CD4-positive, alpha-beta memory T cell (primary cell): Measurements from ENCODE around the gene NYAP1. TPM values are rescaled to one million over a fixed set of nuclear protein-coding genes. Genes with fewer than 3 reads are reported as not detected.
"Not testable (repeated sequence)": the region's sequence is repeated elsewhere in the genome, so short reads cannot be mapped to it uniquely, and the experiment has no call there.

Source experiments
- CTCF ChIA-PET: fragments of 350-600 bp; sonication (Branson Sonifier 250); formaldehyde crosslinking; loops from one replicate; lab custom pipeline; 2021; ENCODE audit warnings: inconsistent platforms; ENCODE audit not compliant: partially characterized antibody; lab: Charles Lee
- POLR2A ChIA-PET: fragments of 350-600 bp; sonication (Branson Sonifier 250); formaldehyde crosslinking; loops from one replicate; lab custom pipeline; 2021; ENCODE audit not compliant: partially characterized antibody; lab: Charles Lee
- DNase-seq, 5 donors: peaks; one replicate each; pipeline versions ENCODE4 v3.0.0 to v3.0.0-alpha.2; 2020 to 2022; ENCODE audit warnings: mixed read lengths in 1 of 5
- H3K27ac ChIP-seq: one replicate; pipeline ENCODE4 v1.7.0; 2013; ENCODE audit warnings: low read depth, low read length
- H3K27me3 ChIP-seq: 2 replicates; pipeline ENCODE4 v1.7.0; 2013; ENCODE audit warnings: mild to moderate bottlenecking, low read length, moderate library complexity; ENCODE audit not compliant: insufficient read depth
- H3K36me3 ChIP-seq: 2 replicates; pipeline ENCODE4 v1.7.0; 2013; ENCODE audit warnings: mild to moderate bottlenecking, low read length, moderate library complexity; ENCODE audit not compliant: insufficient read depth
- H3K4me1 ChIP-seq: 2 replicates; pipeline ENCODE4 v1.7.0; 2013; ENCODE audit warnings: mild to moderate bottlenecking, low read length, moderate library complexity; ENCODE audit not compliant: insufficient read depth
- H3K4me3 ChIP-seq, 2 donors: one replicate each; pipeline ENCODE4 v1.7.0; 2013; ENCODE audit warnings: low read length in 2 of 2, mild to moderate bottlenecking in 1 of 2
- H3K9me3 ChIP-seq, 2 donors: one replicate each; pipeline ENCODE4 v1.7.0; 2013; ENCODE audit warnings: low read length in 2 of 2, control low read depth in 1 of 2; ENCODE audit not compliant: control insufficient read depth in 1 of 2
- H3K27ac Mint-ChIP-seq, 7 donors: one replicate each; pipeline ENCODE4 v1.8.0; 2020 to 2021; ENCODE audit warnings: mixed read lengths in 7 of 7, mild to moderate bottlenecking in 6 of 7, inconsistent platforms in 3 of 7, moderate library complexity in 3 of 7
- H3K27me3 Mint-ChIP-seq, 2 donors: one replicate each; pipeline ENCODE4 v1.8.0; 2020 to 2021; ENCODE audit warnings: mixed read lengths in 2 of 2
- H3K36me3 Mint-ChIP-seq, 2 donors: one replicate each; pipeline ENCODE4 v1.8.0; 2020 to 2021; ENCODE audit warnings: mixed read lengths in 2 of 2, inconsistent platforms in 1 of 2, mild to moderate bottlenecking in 1 of 2
- H3K4me1 Mint-ChIP-seq, 4 donors: one replicate each; pipeline ENCODE4 v1.8.0; 2020 to 2021; ENCODE audit warnings: mixed read lengths in 4 of 4, mild to moderate bottlenecking in 1 of 4
- H3K4me3 Mint-ChIP-seq, 8 donors: one replicate each; pipeline ENCODE4 v1.8.0; 2020 to 2021; ENCODE audit warnings: mixed read lengths in 8 of 8, mild to moderate bottlenecking in 7 of 8, moderate library complexity in 6 of 8, inconsistent platforms in 3 of 8
- H3K9me3 Mint-ChIP-seq, 8 donors: one replicate each; pipeline ENCODE4 v1.8.0; 2020 to 2021; ENCODE audit warnings: mixed read lengths in 8 of 8, mild to moderate bottlenecking in 5 of 8, inconsistent platforms in 3 of 8, moderate library complexity in 1 of 8
- intact Hi-C: fragments of 100-400 bp; cut with micrococcal nuclease; formaldehyde crosslinking; loops from one replicate; pipeline ENCODE4 v1.15.1; 2023
- polyA plus RNA-seq, 2 donors: library from polyadenylated mRNA; unstranded; fragments of 300-500 nt; fragmentation: Illumina TruSeq; gene quantifications; one replicate each; pipeline ENCODE4 v1.2.3, GENCODE V29; 2021
- total RNA-seq, 2 experiments: library from RNA; stranded (reverse); gene quantifications; one replicate each; pipeline ENCODE4 v1.2.3, GENCODE V29; 2021

The NYAP1 gene
- total and polyA plus RNA-seq, 4 experiments from 2014 or later: 0.38 to 0.58 TPM; not detected in 2

- H3K9me3 ChIP-seq: no peaks in the 10 kb centered on the region
- intact Hi-C loops: no loop called here
- no peak for DNase-seq
- peaks cover 55% of the 10 kb centered on the region for H3K4me1 ChIP-seq
- peaks cover 0 to 4% of the 10 kb centered on the region in 2 donors for H3K36me3 Mint-ChIP-seq
- no peaks in the 10 kb centered on the region for H3K27me3 ChIP-seq
- POLR2A ChIA-PET: interaction anchor here (0.9 to 11.5 kb wide), 9 partner anchors 8 to 111 kb away, joined by 3 to 121 read pairs (median 7); partner anchors contain the start of genes FBXO24, LRCH4, MEPCE and TSC22D4
- H3K27ac ChIP-seq: peak overlapping the region; percentile 49
- peak overlapping the region; percentile 64 to 99 (median 96) for H3K4me3 Mint-ChIP-seq
- peaks cover 47 to 63% (median 53%) of the 10 kb centered on the region in 4 donors for H3K4me1 Mint-ChIP-seq
- CTCF ChIA-PET: interaction anchor here (0.6 to 13.6 kb wide), 7 partner anchors 8 to 165 kb away, joined by 3 to 254 read pairs (median 3); partner anchors contain the start of gene POP7
- H3K4me3 ChIP-seq: peak overlapping the region; percentile 33 to 79
- H3K9me3 Mint-ChIP-seq: no peaks in the 10 kb centered on the region
- peak overlapping the region; percentile 80 to 94 (median 90) for H3K27ac Mint-ChIP-seq
- no peaks in the 10 kb centered on the region for H3K36me3 ChIP-seq
- H3K27me3 Mint-ChIP-seq: no peaks in the 10 kb centered on the region
Observed at GRCh38 chr7:100540073-100540723, 56.5 kb downstream of the NYAP1 start.

- intact Hi-C loops, H3K36me3 ChIP-seq, H3K27me3 ChIP-seq, H3K36me3 Mint-ChIP-seq, H3K9me3 ChIP-seq, H3K9me3 Mint-ChIP-seq, H3K27me3 Mint-ChIP-seq, DNase-seq: not testable (repeated sequence)
- peak overlapping the region; percentile 52 to 94 (median 87) for H3K27ac Mint-ChIP-seq
- H3K4me1 Mint-ChIP-seq: peaks cover 57 to 74% (median 64%) of the 10 kb centered on the region in 4 donors
- Histone ChIP-seq H3K27ac (peak overlapping the region; percentile 39), H3K4me1 (peaks cover 66% of the 10 kb centered on the region), H3K4me3 (peak overlapping the region; percentile 23 to 49)
- peak overlapping the region; percentile 64 to 99 (median 96) for H3K4me3 Mint-ChIP-seq
- POLR2A ChIA-PET: interaction anchor here (1.0 to 11.5 kb wide), 9 partner anchors 7 to 133 kb away, joined by 3 to 121 read pairs (median 19); partner anchors contain the start of genes FBXO24, LRCH4 and TSC22D4
- CTCF ChIA-PET: interaction anchor here (1.1 to 13.6 kb wide), 11 partner anchors 7 to 152 kb away, joined by 3 to 254 read pairs (median 7); no protein-coding TSS in a partner anchor
Observed at GRCh38 chr7:100541309-100541708, 57.6 kb downstream of the NYAP1 start.

DNA sequence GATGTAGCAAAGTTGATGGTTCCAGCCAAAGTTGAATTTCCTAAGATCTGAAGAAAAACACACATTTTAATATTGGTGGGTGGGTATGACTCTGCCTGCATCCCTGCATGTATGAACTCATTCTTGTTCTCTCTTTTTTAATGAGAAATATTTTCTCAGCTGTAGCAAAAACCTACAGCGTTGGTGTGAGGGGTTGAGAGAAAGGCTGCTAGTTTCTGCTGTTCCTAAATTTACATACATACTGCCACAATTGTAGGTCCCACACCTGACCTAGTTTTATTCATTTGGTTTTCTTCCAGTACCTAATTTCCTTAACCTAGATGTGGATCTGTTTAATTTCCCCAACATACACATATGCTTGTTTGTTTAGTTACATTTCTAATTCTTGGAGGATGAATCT is 59.9 kb downstream of the NYAP1 start:
- Histone ChIP-seq H3K27me3 (no peaks in the 10 kb centered on the region), H3K36me3 (no peaks in the 10 kb centered on the region), H3K9me3 (no peaks in the 10 kb centered on the region), H3K4me3 (peak overlapping the region; percentile 12 to 44), H3K4me1 (peaks cover 84% of the 10 kb centered on the region), H3K27ac (peak overlapping the region; percentile 66)
- ChIA-PET CTCF (interaction anchor here (1.3 to 13.6 kb wide), 8 partner anchors 17 to 162 kb away, joined by 4 to 254 read pairs (median 6); partner anchors contain the start of genes POP7 and TSC22D4), POLR2A (interaction anchor here (0.6 to 11.5 kb wide), 11 partner anchors 10 to 114 kb away, joined by 4 to 121 read pairs (median 17); partner anchors contain the start of genes FBXO24, LRCH4, MEPCE and TSC22D4)
- Mint-ChIP-seq H3K36me3 (peaks cover under 1 to 17% of the 10 kb centered on the region in 2 donors), H3K9me3 (no peaks in the 10 kb centered on the region), H3K27me3 (no peaks in the 10 kb centered on the region), H3K4me3 (peak overlapping the region; percentile 68 to 97 (median 88)), H3K4me1 (peaks cover 72 to 92% (median 80%) of the 10 kb centered on the region in 4 donors), H3K27ac (peak overlapping the region; percentile 61 to 98 (median 91))
- no peak for DNase-seq
- intact Hi-C loops: no loop called here

DNA sequence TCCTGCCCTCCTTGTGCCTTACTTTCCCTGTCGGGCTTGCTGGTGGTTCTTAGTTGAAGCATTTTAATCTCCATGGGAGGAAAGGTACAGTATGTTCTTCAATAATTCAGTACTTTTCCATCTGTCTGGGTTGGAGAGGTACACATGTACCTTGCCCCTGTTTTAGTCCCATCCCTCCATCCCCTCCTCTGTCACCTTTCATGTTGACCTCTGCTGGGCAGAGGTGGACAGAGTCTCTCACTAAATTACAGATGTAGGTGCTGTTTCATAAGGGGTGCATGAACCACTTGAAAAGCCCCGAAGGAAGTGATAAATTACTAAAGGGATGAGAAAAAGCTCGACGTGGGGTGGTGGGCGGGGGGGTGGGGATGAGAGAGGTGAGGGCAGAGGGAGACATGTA is 60.7 kb downstream of the NYAP1 start:
- intact Hi-C loops: no loop called here
- Histone ChIP-seq H3K9me3 (no peaks in the 10 kb centered on the region), H3K27me3 (no peaks in the 10 kb centered on the region), H3K4me1 (peaks cover 92% of the 10 kb centered on the region), H3K4me3 (peak overlapping the region in 1 of 2 donors; percentile 44), H3K36me3 (peaks cover 6% of the 10 kb centered on the region), H3K27ac (peak overlapping the region; percentile 66)
- H3K27ac Mint-ChIP-seq: peak overlapping the region; percentile 61 to 98 (median 91)
- POLR2A ChIA-PET: interaction anchor here (1.1 to 11.5 kb wide), 14 partner anchors 9 to 129 kb away, joined by 3 to 121 read pairs (median 15); partner anchors contain the start of genes FBXO24, GNB2, LRCH4 and MEPCE
- H3K27me3 Mint-ChIP-seq: no peaks in the 10 kb centered on the region
- CTCF ChIA-PET: interaction anchor here (1.0 to 13.6 kb wide), 5 partner anchors 16 to 75 kb away, joined by 3 to 254 read pairs (median 6); partner anchors contain the start of gene TSC22D4
- peak overlapping the region; percentile 68 to 97 (median 88) for H3K4me3 Mint-ChIP-seq
- no peak for DNase-seq
- H3K36me3 Mint-ChIP-seq: peaks cover 6 to 18% of the 10 kb centered on the region in 2 donors
- H3K4me1 Mint-ChIP-seq: peaks cover 74 to 93% (median 83%) of the 10 kb centered on the region in 4 donors
- no peaks in the 10 kb centered on the region for H3K9me3 Mint-ChIP-seq

Other genes with a start within 250 kb of the NYAP1 start
- gene SPDYE3, start 176.2 kb upstream of the NYAP1 start, total RNA-seq: not detected
- 1 to 10 TPM; 6.3 to 9.9 TPM for gene SPDYE3, start 176.2 kb upstream of the NYAP1 start, polyA plus RNA-seq
- 100 to 1,000 TPM; 104 to 117 TPM for gene PILRB, start 125.8 kb upstream of the NYAP1 start, total RNA-seq
- 1 to 10 TPM; 1.1 to 5.2 TPM for gene PILRB, start 125.8 kb upstream of the NYAP1 start, polyA plus RNA-seq
- gene PILRA, start 110.4 kb upstream of the NYAP1 start, total RNA-seq: 1 to 10 TPM; 5.7 to 5.8 TPM
- gene PILRA, start 110.4 kb upstream of the NYAP1 start, polyA plus RNA-seq: under 1 TPM in 1 of 2 donors, not detected in 1; 0.32 TPM
- gene ZCWPW1, start 55.2 kb upstream of the NYAP1 start, total RNA-seq: 10 to 100 TPM; 10.1 to 12.4 TPM
- gene ZCWPW1, start 55.2 kb upstream of the NYAP1 start, polyA plus RNA-seq: 1 to 10 TPM; 5.0 to 6.1 TPM
- gene MEPCE, start 54.1 kb upstream of the NYAP1 start, total RNA-seq: 10 to 100 TPM; 57.3 to 58.8 TPM
- gene MEPCE, start 54.1 kb upstream of the NYAP1 start, polyA plus RNA-seq: 10 to 100 TPM in 1 of 2 donors, 1 to 10 TPM in 1; 7.9 to 11.8 TPM
- gene PPP1R35, start 47.4 kb upstream of the NYAP1 start, total RNA-seq: 10 to 100 TPM; 77.7 to 83.8 TPM
- gene PPP1R35, start 47.4 kb upstream of the NYAP1 start, polyA plus RNA-seq: 10 to 100 TPM; 28.6 to 49.7 TPM
- 1 to 10 TPM; 4.6 to 5.7 TPM for gene SPACDR, start 19.7 kb upstream of the NYAP1 start, total RNA-seq
- gene SPACDR, start 19.7 kb upstream of the NYAP1 start, polyA plus RNA-seq: under 1 TPM; 0.26 to 0.34 TPM
- 100 to 1,000 TPM; 144 to 154 TPM for gene TSC22D4, start 4.7 kb upstream of the NYAP1 start, total RNA-seq
- gene TSC22D4, start 4.7 kb upstream of the NYAP1 start, polyA plus RNA-seq: 10 to 100 TPM; 30.0 to 34.5 TPM
- gene AGFG2, start 55.3 kb downstream of the NYAP1 start, total RNA-seq: 10 to 100 TPM; 56.6 to 58.3 TPM
- 10 to 100 TPM; 19.7 to 35.6 TPM for gene AGFG2, start 55.3 kb downstream of the NYAP1 start, polyA plus RNA-seq
- 100 to 1,000 TPM; 119 to 126 TPM for gene SAP25, start 90.0 kb downstream of the NYAP1 start, total RNA-seq
- under 1 TPM in 1 of 2 donors, not detected in 1; 0.72 TPM for gene SAP25, start 90.0 kb downstream of the NYAP1 start, polyA plus RNA-seq
- 100 to 1,000 TPM; 392 to 412 TPM for gene LRCH4, start 102.2 kb downstream of the NYAP1 start, total RNA-seq
- gene LRCH4, start 102.2 kb downstream of the NYAP1 start, polyA plus RNA-seq: 100 to 1,000 TPM; 119 to 167 TPM
- gene FBXO24, start 102.4 kb downstream of the NYAP1 start, total RNA-seq: 1 to 10 TPM; 1.6 to 2.1 TPM
- gene FBXO24, start 102.4 kb downstream of the NYAP1 start, polyA plus RNA-seq: under 1 TPM; 0.36 to 0.77 TPM
- 10 to 100 TPM in 1 of 2 experiments, 1 to 10 TPM in 1; 7.2 to 10.6 TPM for gene PCOLCE, start 118.4 kb downstream of the NYAP1 start, total RNA-seq
- 1 to 10 TPM; 1.3 to 1.6 TPM for gene PCOLCE, start 118.4 kb downstream of the NYAP1 start, polyA plus RNA-seq
- gene MOSPD3, start 128.6 kb downstream of the NYAP1 start, total RNA-seq: 10 to 100 TPM; 13.4 to 15.6 TPM
- gene MOSPD3, start 128.6 kb downstream of the NYAP1 start, polyA plus RNA-seq: 10 to 100 TPM; 24.6 to 32.1 TPM
- gene TFR2, start 157.6 kb downstream of the NYAP1 start, total RNA-seq: 1 to 10 TPM; 5.4 to 6.2 TPM
- gene TFR2, start 157.6 kb downstream of the NYAP1 start, polyA plus RNA-seq: 1 to 10 TPM in 1 of 2 donors, under 1 TPM in 1; 0.75 to 2.8 TPM
- gene ACTL6B, start 172.5 kb downstream of the NYAP1 start, total RNA-seq: not detected
- not detected for gene ACTL6B, start 172.5 kb downstream of the NYAP1 start, polyA plus RNA-seq
- 100 to 1,000 TPM; 138 to 144 TPM for gene GNB2, start 189.8 kb downstream of the NYAP1 start, total RNA-seq
- 10 to 100 TPM; 48.3 to 60.7 TPM for gene GNB2, start 189.8 kb downstream of the NYAP1 start, polyA plus RNA-seq
- gene GIGYF1, start 210.3 kb downstream of the NYAP1 start, total RNA-seq: 100 to 1,000 TPM; 116 to 118 TPM
- gene GIGYF1, start 210.3 kb downstream of the NYAP1 start, polyA plus RNA-seq: 1 to 10 TPM in 1 of 2 donors, under 1 TPM in 1; 0.19 to 3.1 TPM
- 10 to 100 TPM; 14.6 to 16.0 TPM for gene POP7, start 222.2 kb downstream of the NYAP1 start, total RNA-seq
- 10 to 100 TPM; 43.7 to 49.9 TPM for gene POP7, start 222.2 kb downstream of the NYAP1 start, polyA plus RNA-seq
- gene EPO, start 236.5 kb downstream of the NYAP1 start, total RNA-seq: not detected
- gene EPO, start 236.5 kb downstream of the NYAP1 start, polyA plus RNA-seq: not detected
- gene ZAN, start 249.7 kb downstream of the NYAP1 start, total RNA-seq: not detected
- gene ZAN, start 249.7 kb downstream of the NYAP1 start, polyA plus RNA-seq: not detected